Mesenchymal stem cell (in vitro differentiated cells and primary cell): ENCODE measurements around the gene RPAIN. TPM values are rescaled to one million over a fixed set of nuclear protein-coding genes. Genes with fewer than 3 reads are reported as not detected.
A peak's percentile ranks its signal among the peaks of the same experiment; 100 is the strongest.

Experiments
- DNase-seq: peaks from one replicate; pipeline ENCODE4 v3.0.0-alpha.2; 2013
- H2AFZ ChIP-seq: one replicate; pipeline ENCODE4 v1.6.1; 2013; ENCODE audit warnings: low read depth, mild to moderate bottlenecking, control low read depth, inconsistent platforms, low read length, moderate library complexity
- H2AK5ac ChIP-seq: 2 replicates; pipeline ENCODE4 v1.6.1; 2013; ENCODE audit warnings: low read length, moderate library complexity, mild to moderate bottlenecking, inconsistent platforms; ENCODE audit not compliant: severe bottlenecking
- H2BK120ac ChIP-seq: one replicate; pipeline ENCODE4 v1.6.1; 2013; ENCODE audit warnings: low read depth, mild to moderate bottlenecking, inconsistent platforms, low read length, moderate library complexity
- H2BK12ac ChIP-seq, 2 experiments: one replicate each; pipeline ENCODE4 v1.6.1; 2013; ENCODE audit warnings: inconsistent platforms in 2 of 2, low read length in 2 of 2, mild to moderate bottlenecking in 2 of 2, moderate library complexity in 2 of 2, control low read depth in 1 of 2
- H2BK15ac ChIP-seq: one replicate; pipeline ENCODE4 v1.6.1; 2013; ENCODE audit warnings: mild to moderate bottlenecking, low read depth, inconsistent platforms; ENCODE audit not compliant: poor library complexity, severe bottlenecking
- H2BK5ac ChIP-seq: 2 replicates; pipeline ENCODE4 v1.6.1; 2013; ENCODE audit warnings: low read depth, mild to moderate bottlenecking, low read length, control low read depth, inconsistent platforms; ENCODE audit not compliant: poor library complexity, severe bottlenecking
- H3K14ac ChIP-seq, 2 experiments: one replicate each; pipeline ENCODE4 v1.6.1; 2013; ENCODE audit warnings: inconsistent platforms in 2 of 2, low read length in 2 of 2, control low read depth in 1 of 2, mild to moderate bottlenecking in 1 of 2, moderate library complexity in 1 of 2
- H3K18ac ChIP-seq, 2 experiments: one replicate each; pipeline ENCODE4 v1.6.1; 2013; ENCODE audit warnings: inconsistent platforms in 2 of 2, low read length in 2 of 2, control low read depth in 1 of 2, low read depth in 1 of 2, mild to moderate bottlenecking in 1 of 2
- H3K23ac ChIP-seq, 2 experiments: one replicate each; pipeline ENCODE4 v1.6.1; 2013; ENCODE audit warnings: inconsistent platforms in 2 of 2, low read length in 2 of 2, mild to moderate bottlenecking in 2 of 2, moderate library complexity in 2 of 2, control low read depth in 1 of 2
- H3K27ac ChIP-seq: 2 replicates; pipeline ENCODE4 v1.5.1; 2013; ENCODE audit warnings: mild to moderate bottlenecking, moderate library complexity, low read length, control low read depth, inconsistent platforms; ENCODE audit not compliant: poor library complexity, severe bottlenecking
- H3K27me3 ChIP-seq, 2 experiments: 2 replicates each; pipeline versions ENCODE4 v1.6.1 to v1.7.0; 2013; ENCODE audit warnings: low read length in 2 of 2, mild to moderate bottlenecking in 2 of 2, moderate library complexity in 2 of 2, control low read depth in 1 of 2, inconsistent platforms in 1 of 2; ENCODE audit not compliant: control insufficient read depth in 1 of 2, insufficient read depth in 1 of 2
- H3K36me3 ChIP-seq, 2 experiments: 2 replicates each; pipeline versions ENCODE4 v1.6.1 to v1.7.0; 2013; ENCODE audit warnings: low read length in 2 of 2, control low read depth in 1 of 2, inconsistent platforms in 1 of 2, low read depth in 1 of 2, mild to moderate bottlenecking in 1 of 2; ENCODE audit not compliant: insufficient read depth in 2 of 2, control insufficient read depth in 1 of 2
- H3K4ac ChIP-seq, 2 experiments: one replicate each; pipeline ENCODE4 v1.6.1; 2013; ENCODE audit warnings: inconsistent platforms in 2 of 2, low read length in 2 of 2, mild to moderate bottlenecking in 2 of 2, moderate library complexity in 2 of 2, control low read depth in 1 of 2, low read depth in 1 of 2
- H3K4me1 ChIP-seq: 2 replicates; pipeline ENCODE4 v1.6.1; 2013; ENCODE audit warnings: low read depth, low read length, control low read depth; ENCODE audit not compliant: control insufficient read depth, insufficient read depth
- H3K4me2 ChIP-seq: 2 replicates; pipeline ENCODE4 v1.6.1; 2013; ENCODE audit warnings: low read length, mild to moderate bottlenecking, inconsistent platforms; ENCODE audit not compliant: poor library complexity, severe bottlenecking
- H3K4me3 ChIP-seq, 2 experiments: 2 replicates each; pipeline versions ENCODE4 v1.5.1 to v1.7.0; 2013; ENCODE audit warnings: low read length in 2 of 2, mild to moderate bottlenecking in 2 of 2, control low read depth in 1 of 2, low read depth in 1 of 2; ENCODE audit not compliant: insufficient read depth in 1 of 2
- H3K79me1 ChIP-seq: replicated peaks from 2 replicates; pipeline ENCODE4 v1.6.1; 2013; ENCODE audit warnings: mild to moderate bottlenecking, control low read depth, low read length, inconsistent platforms; ENCODE audit not compliant: poor library complexity, severe bottlenecking
- H3K9ac ChIP-seq: 2 replicates; pipeline ENCODE4 v1.7.0; 2013; ENCODE audit warnings: mild to moderate bottlenecking, low read length, moderate library complexity
- H3K9me3 ChIP-seq: 2 replicates; pipeline ENCODE4 v1.7.0; 2013; ENCODE audit warnings: mild to moderate bottlenecking, low read length; ENCODE audit not compliant: control insufficient read depth
- H4K8ac ChIP-seq: one replicate; pipeline ENCODE4 v1.6.1; 2013; ENCODE audit warnings: inconsistent platforms, mild to moderate bottlenecking, low read length, moderate library complexity
- H4K91ac ChIP-seq: one replicate; pipeline ENCODE4 v1.6.1; 2013; ENCODE audit warnings: mild to moderate bottlenecking, low read length, inconsistent platforms
- WGBS: methylation state at CpG from one replicate; pipeline ENCODE4 v1.1.7; 2013; ENCODE audit warnings: mixed read lengths; 5-methylcytosine and 5-hydroxymethylcytosine counted together
- polyA plus RNA-seq, 2 experiments: library from polyadenylated mRNA; stranded (reverse); fragments of 200-250 nt; gene quantifications; one replicate each; pipeline ENCODE4 v1.2.3, GENCODE V29; 2013

Gene RPAIN, protein sequence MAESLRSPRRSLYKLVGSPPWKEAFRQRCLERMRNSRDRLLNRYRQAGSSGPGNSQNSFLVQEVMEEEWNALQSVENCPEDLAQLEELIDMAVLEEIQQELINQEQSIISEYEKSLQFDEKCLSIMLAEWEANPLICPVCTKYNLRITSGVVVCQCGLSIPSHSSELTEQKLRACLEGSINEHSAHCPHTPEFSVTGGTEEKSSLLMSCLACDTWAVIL
- polyA plus RNA-seq (2013, experiment 1 of 2), result 27.2 TPM
- 26.8 TPM for polyA plus RNA-seq (2013, experiment 2 of 2)

DNA sequence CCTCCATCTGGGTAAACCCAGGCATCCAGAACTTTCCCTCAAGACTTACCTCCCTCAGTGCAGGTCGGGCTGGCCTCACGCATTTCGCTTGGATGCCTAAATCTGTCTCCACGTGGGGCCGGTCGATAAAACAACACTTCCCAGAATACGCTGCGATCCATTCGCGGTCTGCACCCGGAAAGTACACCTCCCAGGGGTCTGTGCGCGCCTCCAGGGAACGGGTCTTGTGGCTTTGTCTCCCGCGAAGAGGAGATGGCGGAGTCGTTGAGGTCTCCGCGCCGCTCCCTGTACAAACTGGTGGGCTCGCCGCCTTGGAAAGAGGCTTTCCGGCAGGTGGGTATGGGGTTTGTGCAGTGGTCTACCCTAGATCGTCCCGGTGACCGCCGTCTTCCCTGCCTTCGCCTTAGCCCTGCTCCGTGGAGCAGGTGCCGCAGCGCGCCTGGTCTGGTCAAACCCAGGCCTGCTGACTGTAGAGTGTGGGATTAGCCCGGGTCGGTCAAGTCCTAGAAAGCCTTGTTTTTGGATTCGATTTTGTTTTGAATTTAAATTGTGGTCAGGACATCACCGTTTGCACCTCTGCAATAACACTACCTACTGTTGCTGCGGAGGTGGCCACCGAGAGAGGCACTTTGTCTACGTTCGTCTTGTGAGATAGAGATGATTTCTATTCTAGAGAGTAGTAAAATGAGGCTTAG is at the start of gene RPAIN:
RPAIN (plus strand) TSS at position 224 of the 695 bp plus-strand sequence; CDS start at position 253, 29 bp downstream.
- DNase-seq, result no peak
- Histone ChIP-seq H2BK15ac (peak within 1 kb of the TSS; percentile 75), H3K4ac (peak within 1 kb of the TSS; percentile 36 to 75), H2AK5ac (no peak within 1 kb of the TSS), H3K27ac (peak within 1 kb of the TSS; percentile 83), H2AFZ (peak within 1 kb of the TSS; percentile 95), H3K36me3 (peaks cover 27 to 51% of the 10 kb centered on the region in 2 experiments), H3K23ac (no peak within 1 kb of the TSS), H2BK12ac (peak within 1 kb of the TSS in 1 of 2 experiments; percentile 10), H3K79me1 (peaks cover 18% of the 10 kb centered on the region), H3K4me3 (peak within 1 kb of the TSS; percentile 86 to 92), H3K4me1 (peaks cover 10% of the 10 kb centered on the region), H3K27me3 (no peaks in the 10 kb centered on the region), H4K91ac (peak within 1 kb of the TSS; percentile 37), H2BK5ac (peak within 1 kb of the TSS; percentile 76), H3K9me3 (no peaks in the 10 kb centered on the region), H2BK120ac (peak within 1 kb of the TSS; percentile 45), H4K8ac (peak within 1 kb of the TSS; percentile 78), H3K18ac (peak within 1 kb of the TSS; percentile 58 to 86), H3K14ac (peak within 1 kb of the TSS in 1 of 2 experiments; percentile 57), H3K9ac (peak within 1 kb of the TSS; percentile 97), H3K4me2 (peak within 1 kb of the TSS; percentile 94)
- under 1% methylated on average over 39 of the region's 41 CpGs for WGBS

DNA sequence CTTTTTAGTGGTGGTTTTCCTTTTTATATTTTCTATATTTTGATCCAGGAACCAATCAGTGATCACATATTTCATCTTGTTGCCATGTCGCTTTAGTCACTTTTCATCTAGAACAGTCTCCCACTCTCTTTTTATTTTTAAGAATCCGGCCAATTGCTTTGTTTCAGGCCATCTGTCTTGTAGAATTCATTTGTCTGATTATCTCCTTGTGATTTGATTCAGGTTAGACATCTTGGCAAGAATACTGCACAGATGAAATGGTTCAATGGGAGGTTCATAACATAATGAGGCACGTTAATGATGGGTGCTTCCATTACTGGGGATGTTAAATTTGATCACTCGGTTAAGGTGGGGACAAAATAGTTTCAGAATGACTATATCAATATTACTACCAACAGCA is 49.6 kb upstream of the RPAIN start:
- Histone ChIP-seq H3K27me3 (no peaks in the 10 kb centered on the region), H2BK15ac (no peak overlapping the region), H2BK12ac (no peak overlapping the region), H3K9ac (no peak overlapping the region), H2BK120ac (no peak overlapping the region), H3K79me1 (peaks cover 9% of the 10 kb centered on the region), H3K36me3 (peaks cover 21 to 78% of the 10 kb centered on the region in 2 experiments), H3K9me3 (no peaks in the 10 kb centered on the region), H2AFZ (no peak overlapping the region), H2BK5ac (no peak overlapping the region), H3K27ac (no peak overlapping the region), H2AK5ac (no peak overlapping the region), H3K4me3 (no peak overlapping the region), H3K4me1 (no peaks in the 10 kb centered on the region), H4K91ac (no peak overlapping the region), H3K4ac (no peak overlapping the region), H3K23ac (no peak overlapping the region), H4K8ac (no peak overlapping the region), H3K18ac (no peak overlapping the region), H3K14ac (no peak overlapping the region), H3K4me2 (no peak overlapping the region)
- 98% methylated on average over 3 of the region's 4 CpGs for WGBS
- DNase-seq, result no peak

DNA sequence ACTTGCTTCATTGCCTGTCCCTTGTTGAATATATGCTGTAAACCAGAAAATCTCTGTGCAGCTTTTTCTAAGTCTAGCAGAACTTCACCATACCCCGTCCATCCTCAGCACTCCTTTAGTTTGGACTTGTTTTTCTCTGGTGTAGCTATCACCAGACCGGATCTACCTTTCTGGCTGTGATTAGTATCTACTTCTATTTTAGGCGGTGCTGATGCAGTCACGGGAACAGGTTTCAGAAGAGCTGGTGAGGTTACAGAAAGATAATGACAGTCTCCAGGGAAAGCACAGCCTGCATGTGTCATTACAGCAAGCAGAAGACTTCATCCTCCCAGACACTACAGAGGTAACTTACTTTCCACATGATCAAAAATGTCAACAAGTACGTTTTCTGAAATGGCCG is 46.9 kb upstream of the RPAIN start:
- Histone ChIP-seq H3K79me1 (peaks cover 9% of the 10 kb centered on the region), H4K91ac (no peak overlapping the region), H2AFZ (no peak overlapping the region), H3K4me3 (no peak overlapping the region), H3K14ac (no peak overlapping the region), H3K9me3 (no peaks in the 10 kb centered on the region), H2BK15ac (no peak overlapping the region), H3K27ac (no peak overlapping the region), H3K9ac (no peak overlapping the region), H3K36me3 (peaks cover 27 to 88% of the 10 kb centered on the region in 2 experiments), H3K23ac (no peak overlapping the region), H3K27me3 (no peaks in the 10 kb centered on the region), H2BK120ac (no peak overlapping the region), H4K8ac (no peak overlapping the region), H3K4me1 (no peaks in the 10 kb centered on the region), H3K18ac (no peak overlapping the region), H3K4ac (no peak overlapping the region), H2BK12ac (no peak overlapping the region), H2BK5ac (no peak overlapping the region), H3K4me2 (no peak overlapping the region), H2AK5ac (no peak overlapping the region)
- 97% methylated on average over 6 of the region's 6 CpGs for WGBS
- no peak for DNase-seq

DNA sequence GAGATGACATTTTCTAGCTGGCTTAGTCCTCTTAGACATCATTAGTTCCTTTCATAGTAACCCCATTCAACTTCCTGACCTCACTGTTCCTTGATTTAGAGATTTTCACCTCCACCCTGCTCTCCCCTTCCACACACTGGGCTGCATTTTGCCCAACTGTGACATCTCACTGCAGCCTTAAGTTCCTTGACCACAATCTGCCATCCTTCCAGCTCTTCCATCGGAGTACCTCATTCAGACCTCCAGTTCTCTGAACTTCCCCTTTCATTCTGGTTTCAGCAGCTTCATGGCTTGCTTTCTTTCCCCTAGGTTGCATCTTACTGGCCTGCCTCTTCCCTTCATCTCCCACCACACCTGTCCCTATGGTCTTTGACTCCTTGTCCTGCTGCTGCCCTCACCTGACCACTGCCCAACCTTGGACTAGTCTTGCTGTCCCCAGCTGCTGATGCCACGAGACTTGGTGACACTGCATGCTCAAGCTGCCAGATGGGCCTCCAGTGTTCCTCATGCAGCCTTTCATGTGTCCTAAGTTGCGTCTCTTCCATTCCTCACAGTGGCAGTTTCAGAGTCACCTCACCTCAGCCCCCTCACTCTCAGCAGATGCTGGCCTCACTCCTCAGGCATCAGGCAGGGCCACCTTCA is 41.3 kb upstream of the RPAIN start:
- Histone ChIP-seq H3K27ac (no peak overlapping the region), H3K14ac (no peak overlapping the region), H2BK5ac (no peak overlapping the region), H2AFZ (no peak overlapping the region), H4K8ac (no peak overlapping the region), H2BK12ac (no peak overlapping the region), H3K4me1 (no peaks in the 10 kb centered on the region), H3K9ac (no peak overlapping the region), H2BK120ac (no peak overlapping the region), H2AK5ac (no peak overlapping the region), H4K91ac (no peak overlapping the region), H3K4ac (no peak overlapping the region), H3K27me3 (no peaks in the 10 kb centered on the region), H2BK15ac (no peak overlapping the region), H3K9me3 (no peaks in the 10 kb centered on the region), H3K18ac (no peak overlapping the region), H3K23ac (no peak overlapping the region), H3K4me2 (no peak overlapping the region), H3K36me3 (peaks cover 49 to 91% of the 10 kb centered on the region in 2 experiments), H3K79me1 (peaks cover 6% of the 10 kb centered on the region), H3K4me3 (no peak overlapping the region)
- WGBS, result 97% methylated on average over 3 of the region's 3 CpGs
- DNase-seq, result no peak
